Chondrocyte (in vitro differentiated cells): ENCODE results near the gene IMMP2L. TPM values are rescaled to one million over a fixed set of nuclear protein-coding genes. Genes with fewer than 3 reads are reported as not detected.

ENCODE experiments used
- DNase-seq: peaks from one replicate; pipeline ENCODE4 v3.0.0; 2021; ENCODE audit warnings: mixed read lengths, low spot score
- H3K27ac Mint-ChIP-seq: one replicate; pipeline ENCODE4 v1.8.0; 2021; ENCODE audit warnings: mild to moderate bottlenecking, moderate library complexity, mixed read lengths; ENCODE audit not compliant: unreplicated experiment
- H3K27me3 Mint-ChIP-seq: 2 replicates; pipeline ENCODE4 v1.8.0; 2021; ENCODE audit warnings: low read depth, mixed read lengths
- H3K36me3 Mint-ChIP-seq: 2 replicates; pipeline ENCODE4 v1.8.0; 2021; ENCODE audit warnings: low read depth, mixed read lengths
- H3K4me1 Mint-ChIP-seq: 2 replicates; pipeline ENCODE4 v1.8.0; 2021; ENCODE audit warnings: low read depth, mild to moderate bottlenecking, mixed read lengths
- H3K4me3 Mint-ChIP-seq: one replicate; pipeline ENCODE4 v1.8.0; 2021; ENCODE audit warnings: mild to moderate bottlenecking, moderate library complexity, mixed read lengths; ENCODE audit not compliant: unreplicated experiment
- H3K9me3 Mint-ChIP-seq: 2 replicates; pipeline ENCODE4 v1.8.0; 2021; ENCODE audit warnings: low read depth, mixed read lengths
- total RNA-seq: library from RNA; stranded (reverse); gene quantifications from 3 replicates; pipeline ENCODE4 v1.2.1, GENCODE V29; 2021
- TF ChIP-seq, protein P1 (sequence below): fragments of 200-600 bp; sonication (generic); IDR thresholded peaks from 2 replicates; pipeline ENCODE4 v1.5.0; 2021; ENCODE audit warnings: antibody characterized with exemption, mild to moderate bottlenecking, moderate library complexity

The IMMP2L gene
- total RNA-seq, 1 donor from 2014 or later = 6.1 TPM

DNA sequence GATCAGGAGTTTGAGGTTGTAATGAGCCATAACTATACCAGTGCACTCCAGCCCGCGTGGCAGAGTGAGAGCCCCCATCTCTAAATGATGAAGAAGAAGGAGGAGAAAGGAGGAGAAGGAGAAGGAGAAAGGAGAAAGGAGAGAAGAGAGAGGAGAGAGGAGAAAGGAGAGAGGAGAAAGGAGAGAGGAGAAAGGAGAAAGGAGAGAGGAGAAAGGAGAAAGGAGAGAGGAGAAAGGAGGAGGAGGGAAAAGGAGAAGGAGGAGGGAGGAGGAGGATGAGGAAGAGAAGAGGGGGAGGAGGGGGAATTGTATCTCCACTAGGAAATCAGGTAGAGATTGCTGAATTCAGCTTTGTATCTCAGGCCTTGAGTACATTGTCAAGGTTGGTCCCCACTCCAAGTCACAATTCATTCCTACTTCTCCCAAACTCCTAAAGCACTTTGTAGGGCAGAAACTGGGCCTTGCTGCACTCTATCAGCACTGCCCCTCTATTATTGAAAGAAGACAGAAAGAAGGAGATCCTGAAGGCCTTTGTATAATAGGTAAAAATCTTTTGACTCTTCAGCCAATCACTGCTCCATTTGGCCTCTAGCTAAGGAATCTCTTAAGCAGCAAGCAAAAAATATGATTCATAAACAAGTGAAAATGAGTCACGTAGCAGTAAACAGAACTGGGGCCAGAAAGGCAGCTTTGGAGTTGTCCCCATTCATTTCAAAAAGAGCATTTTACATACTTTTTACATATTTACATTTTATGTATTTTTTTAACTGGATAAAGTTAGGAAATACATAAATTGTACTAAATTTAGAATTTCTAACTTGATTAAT lies 178.0 kb downstream of the IMMP2L start:
- DNase-seq = no peak

DNA sequence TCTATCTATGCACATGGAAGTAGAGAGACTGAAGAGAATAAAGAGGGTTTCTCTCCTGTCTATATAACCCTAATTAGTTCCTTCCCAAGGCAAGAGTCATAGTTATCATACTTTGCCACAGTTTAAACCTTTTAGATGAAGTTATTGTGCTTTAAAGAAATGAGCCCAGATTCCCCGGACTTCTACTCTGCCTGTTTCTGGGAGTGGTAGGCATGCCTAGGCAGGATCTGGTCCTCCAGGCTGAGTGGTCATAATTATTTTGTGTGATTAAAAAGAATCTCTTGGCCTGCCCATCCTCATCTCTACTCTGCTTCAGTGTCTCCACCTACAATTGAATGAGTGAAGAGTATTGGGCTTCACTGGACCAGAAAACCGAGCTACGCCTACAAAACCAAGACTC lies 179.2 kb downstream of the IMMP2L start:
- no peak overlapping the region for H3K4me3 Mint-ChIP-seq
- no peak overlapping the region for H3K27ac Mint-ChIP-seq
- no peaks in the 10 kb centered on the region for H3K27me3 Mint-ChIP-seq
- H3K4me1 Mint-ChIP-seq = no peaks in the 10 kb centered on the region
- H3K9me3 Mint-ChIP-seq = peaks cover 3% of the 10 kb centered on the region
- H3K36me3 Mint-ChIP-seq = no peaks in the 10 kb centered on the region
- TF ChIP-seq, protein P1, sequence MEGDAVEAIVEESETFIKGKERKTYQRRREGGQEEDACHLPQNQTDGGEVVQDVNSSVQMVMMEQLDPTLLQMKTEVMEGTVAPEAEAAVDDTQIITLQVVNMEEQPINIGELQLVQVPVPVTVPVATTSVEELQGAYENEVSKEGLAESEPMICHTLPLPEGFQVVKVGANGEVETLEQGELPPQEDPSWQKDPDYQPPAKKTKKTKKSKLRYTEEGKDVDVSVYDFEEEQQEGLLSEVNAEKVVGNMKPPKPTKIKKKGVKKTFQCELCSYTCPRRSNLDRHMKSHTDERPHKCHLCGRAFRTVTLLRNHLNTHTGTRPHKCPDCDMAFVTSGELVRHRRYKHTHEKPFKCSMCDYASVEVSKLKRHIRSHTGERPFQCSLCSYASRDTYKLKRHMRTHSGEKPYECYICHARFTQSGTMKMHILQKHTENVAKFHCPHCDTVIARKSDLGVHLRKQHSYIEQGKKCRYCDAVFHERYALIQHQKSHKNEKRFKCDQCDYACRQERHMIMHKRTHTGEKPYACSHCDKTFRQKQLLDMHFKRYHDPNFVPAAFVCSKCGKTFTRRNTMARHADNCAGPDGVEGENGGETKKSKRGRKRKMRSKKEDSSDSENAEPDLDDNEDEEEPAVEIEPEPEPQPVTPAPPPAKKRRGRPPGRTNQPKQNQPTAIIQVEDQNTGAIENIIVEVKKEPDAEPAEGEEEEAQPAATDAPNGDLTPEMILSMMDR = no peak
- no peak for DNase-seq

More for the DNA sequence above, 178.0 kb downstream of the IMMP2L start:
- Mint-ChIP-seq H3K9me3 (peaks cover 5% of the 10 kb centered on the region), H3K4me3 (no peak overlapping the region), H3K36me3 (no peaks in the 10 kb centered on the region), H3K4me1 (no peaks in the 10 kb centered on the region), H3K27me3 (no peaks in the 10 kb centered on the region), H3K27ac (no peak overlapping the region)
- TF ChIP-seq, protein P1 = no peak

DNA sequence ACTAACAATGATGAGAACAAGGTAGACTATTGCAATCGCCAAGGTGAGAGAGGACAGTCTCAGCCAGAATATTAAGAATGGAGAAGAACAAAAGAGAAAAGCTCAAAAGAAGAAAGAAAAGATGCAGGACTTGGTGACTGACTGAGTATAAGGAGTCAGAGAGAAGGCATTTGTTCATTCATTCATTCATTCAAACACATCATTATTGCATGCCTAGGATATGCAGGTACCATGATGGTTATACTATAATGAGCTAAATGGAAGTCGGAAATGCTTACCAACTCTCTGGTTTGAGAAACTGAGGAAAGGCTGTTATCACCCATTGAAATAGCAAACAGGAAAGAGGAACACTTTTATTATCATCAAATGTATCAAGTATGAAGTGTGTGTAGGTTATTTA lies 180.7 kb downstream of the IMMP2L start:
- Mint-ChIP-seq H3K9me3 (peaks cover 3% of the 10 kb centered on the region), H3K27ac (no peak overlapping the region), H3K4me1 (no peaks in the 10 kb centered on the region), H3K27me3 (no peaks in the 10 kb centered on the region), H3K4me3 (no peak overlapping the region), H3K36me3 (no peaks in the 10 kb centered on the region)
- DNase-seq = no peak
- TF ChIP-seq, protein P1 = no peak

DNA sequence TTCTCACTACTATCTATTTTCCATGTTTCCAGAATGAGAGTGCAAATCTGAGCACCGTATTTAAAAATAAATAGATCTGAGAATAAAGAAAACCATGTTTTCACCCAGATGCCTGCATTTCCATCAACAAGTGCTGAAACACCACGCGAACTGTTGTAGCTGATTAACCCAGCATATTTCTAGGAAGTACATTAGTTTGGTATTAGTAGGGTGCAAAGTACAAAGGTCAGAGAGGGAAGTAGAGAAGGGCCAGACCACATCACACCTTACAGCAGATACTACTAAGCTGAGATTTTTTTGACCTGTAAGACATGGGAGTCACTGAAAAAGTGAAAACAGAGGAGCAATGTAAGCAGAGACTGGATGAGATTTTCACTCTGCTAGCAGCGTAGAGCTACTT lies 181.3 kb downstream of the IMMP2L start:
- TF ChIP-seq, protein P1 = no peak
- Mint-ChIP-seq H3K9me3 (no peaks in the 10 kb centered on the region), H3K4me3 (no peak overlapping the region), H3K36me3 (no peaks in the 10 kb centered on the region), H3K27ac (no peak overlapping the region), H3K4me1 (no peaks in the 10 kb centered on the region), H3K27me3 (no peaks in the 10 kb centered on the region)
- no peak for DNase-seq

DNA sequence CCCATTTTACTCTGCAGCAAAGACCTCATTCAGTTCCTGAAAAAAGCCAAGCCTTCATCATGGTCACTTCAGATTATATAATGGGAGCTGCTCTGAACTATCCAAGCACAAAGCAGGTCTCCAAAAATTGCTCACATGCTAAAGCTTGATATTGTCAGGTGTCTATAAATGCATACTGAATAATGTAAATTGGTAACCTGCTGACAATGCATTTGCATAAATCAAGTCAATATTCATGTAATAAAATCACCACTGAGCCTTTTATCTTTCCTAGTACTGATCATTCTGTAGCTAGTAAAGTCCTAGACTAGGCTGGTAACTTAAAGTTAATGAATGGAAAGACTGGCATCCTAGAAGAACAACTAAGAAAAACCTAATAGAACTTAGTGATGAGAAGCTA lies 188.3 kb downstream of the IMMP2L start:
- DNase-seq = no peak
- no peaks in the 10 kb centered on the region for H3K4me1 Mint-ChIP-seq
- TF ChIP-seq, protein P1 = no peak
- H3K4me3 Mint-ChIP-seq = no peak overlapping the region
- H3K36me3 Mint-ChIP-seq = no peaks in the 10 kb centered on the region
- no peaks in the 10 kb centered on the region for H3K9me3 Mint-ChIP-seq
- no peaks in the 10 kb centered on the region for H3K27me3 Mint-ChIP-seq
- H3K27ac Mint-ChIP-seq = no peak overlapping the region
